NCI-H1048 (cell line): ENCODE measurements around the gene PRDM13.
"Not testable (repeated sequence)": the region's sequence is repeated elsewhere in the genome, so short reads cannot be mapped to it uniquely, and the experiment has no call there.

Experiments
- DNase-seq: peaks from one replicate; lab custom pipeline; 2025; lab: John Stamatoyannopoulos, UW

PRDM13 gene

DNA sequence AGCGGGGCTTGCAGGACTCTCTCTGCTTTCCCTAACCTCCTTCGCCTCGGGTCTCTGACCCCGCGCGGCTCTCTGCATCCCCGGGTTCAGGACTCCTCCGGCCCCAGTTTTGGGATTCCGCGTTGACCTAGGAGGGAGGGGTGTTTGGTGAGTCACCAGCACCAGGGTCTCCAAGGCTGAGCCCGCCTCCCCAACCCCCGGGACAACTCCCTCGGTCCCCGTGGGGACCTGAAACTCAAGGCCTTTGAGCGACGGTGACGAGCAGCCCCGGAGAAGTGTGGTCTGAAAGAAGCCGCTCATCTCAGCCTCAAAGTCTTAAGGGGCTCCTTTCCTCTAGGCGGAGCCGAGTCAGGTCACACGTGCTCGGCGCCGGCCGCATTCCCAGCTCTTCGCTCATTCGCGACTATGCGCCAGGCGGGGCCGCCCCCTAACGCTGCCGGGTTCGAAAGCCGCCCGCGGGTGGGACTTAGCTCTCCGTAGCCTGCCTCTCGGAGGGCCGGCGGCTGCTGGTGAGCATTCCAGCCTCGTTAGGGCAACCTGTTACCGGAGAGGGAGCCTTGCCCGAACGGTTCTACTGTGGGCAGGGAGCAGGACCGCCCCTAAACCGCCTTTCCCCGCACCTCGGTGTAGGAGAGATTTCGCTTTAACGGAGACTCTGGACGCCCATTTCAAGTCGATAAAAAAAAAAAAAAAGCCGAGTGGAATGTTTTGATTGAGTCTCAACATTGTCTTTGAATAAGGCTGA, 3.0 kb upstream of the PRDM13 start:
- DNase-seq: no peak

DNA sequence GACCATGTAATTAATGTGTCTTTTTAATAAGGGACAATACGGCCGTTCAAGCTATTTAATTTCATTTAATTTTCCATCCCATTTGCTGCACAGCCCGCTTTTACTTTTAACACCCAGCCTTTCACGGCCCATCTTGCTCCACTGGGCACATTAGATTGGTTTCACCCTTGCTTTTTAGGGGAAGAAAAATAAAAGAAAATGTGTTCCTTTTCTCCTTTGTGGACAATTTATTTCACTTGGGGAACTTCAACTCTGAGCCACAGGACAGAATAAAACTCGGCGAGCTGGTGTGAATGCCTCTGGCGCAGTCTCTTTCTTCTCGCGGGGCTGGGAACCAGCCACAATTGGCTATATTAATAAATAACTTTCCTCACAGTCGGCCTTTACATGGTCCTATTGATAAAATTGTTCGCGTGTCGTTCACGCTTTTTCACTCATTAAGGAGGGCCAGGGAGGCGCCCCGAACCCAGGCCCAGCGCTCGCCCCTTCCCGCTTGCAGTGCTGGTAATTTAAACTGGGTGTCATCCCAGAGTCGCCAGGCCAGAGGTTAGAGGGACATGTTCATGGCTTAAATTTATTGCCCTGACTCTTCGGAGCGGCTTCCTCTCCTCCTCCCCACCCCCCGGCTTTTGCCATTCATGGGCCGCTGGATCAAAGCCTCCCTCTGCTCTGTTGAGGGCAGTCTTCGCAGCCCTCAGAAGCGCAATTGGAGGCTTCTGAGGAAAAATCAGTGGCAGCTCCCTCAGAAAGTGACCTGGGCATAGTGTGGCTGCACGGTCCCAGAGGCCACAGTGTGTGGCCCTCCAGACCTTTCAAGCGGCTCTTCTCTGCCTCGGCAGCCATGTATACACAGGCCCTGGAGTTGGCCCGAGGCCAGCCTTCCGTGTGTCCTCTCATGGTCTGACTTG, 2.2 kb upstream of the PRDM13 start:
- DNase-seq: no peak

DNA sequence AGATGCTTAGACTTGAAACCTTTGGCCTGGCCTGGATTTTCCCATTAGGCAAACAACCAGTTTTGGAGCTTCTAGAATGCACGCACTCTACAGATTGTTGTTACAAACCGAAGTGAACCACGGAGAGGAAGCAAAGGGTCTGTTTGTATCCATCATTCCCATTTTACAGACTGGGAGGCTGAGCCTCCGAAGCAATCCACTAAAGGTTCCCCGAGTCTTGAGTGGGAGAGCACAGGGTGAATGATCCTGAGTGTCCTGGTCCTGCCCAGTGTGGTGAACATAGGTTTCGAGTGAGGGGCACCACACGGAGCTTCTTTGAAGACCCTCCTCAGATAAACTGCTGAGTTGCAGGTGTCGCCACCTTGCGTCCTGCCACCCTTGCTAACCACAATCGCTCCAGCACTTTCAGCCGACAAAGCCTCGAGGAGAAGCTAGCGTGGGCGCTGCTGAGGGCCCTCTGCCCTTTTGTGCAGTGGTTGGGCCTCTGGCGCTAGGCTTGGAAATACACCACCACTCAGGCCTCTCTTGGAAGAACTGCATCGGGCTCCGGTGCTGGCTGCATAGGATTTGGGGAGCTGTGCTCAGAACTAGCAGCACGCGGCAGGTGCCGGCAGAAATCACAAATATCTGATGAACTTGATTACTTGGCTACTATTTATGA, 1.4 kb upstream of the PRDM13 start:
- DNase-seq: no peak

DNA sequence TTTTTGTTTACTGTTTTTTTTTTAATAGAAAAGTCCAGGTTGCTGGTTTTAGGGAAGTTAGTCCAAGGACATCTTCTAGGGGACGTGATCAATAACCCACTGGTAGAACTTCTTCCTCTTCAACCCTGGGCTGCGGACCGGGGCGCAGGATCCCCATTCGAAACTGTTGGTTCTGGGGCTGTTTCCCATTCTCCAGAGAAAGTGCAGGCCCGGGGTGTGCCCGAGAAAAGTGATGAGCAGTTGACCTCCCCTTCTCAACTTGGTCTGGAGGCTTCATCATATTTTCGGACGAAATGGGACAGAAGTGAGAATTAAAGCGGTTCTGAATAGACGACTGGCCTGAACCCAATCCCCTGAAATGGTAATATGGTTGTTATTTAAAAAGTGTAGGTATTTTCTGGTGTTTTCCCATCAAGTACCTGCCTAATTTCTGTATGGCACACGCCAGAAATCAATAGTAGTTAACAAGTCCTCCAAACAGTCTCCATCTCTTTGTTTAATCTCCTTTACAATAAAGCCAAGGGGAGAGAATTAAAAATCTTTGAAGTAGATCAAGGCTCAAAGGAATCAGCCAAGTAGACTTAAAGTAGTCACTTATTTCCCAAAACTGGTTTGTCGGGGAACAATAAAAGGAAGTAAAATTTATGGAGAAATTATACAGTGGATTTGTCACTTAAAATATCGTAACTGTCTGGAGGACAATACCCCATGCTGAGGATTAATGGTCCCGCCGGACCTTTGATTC, 550 bp upstream of the PRDM13 start:
- no peak for DNase-seq

DNA sequence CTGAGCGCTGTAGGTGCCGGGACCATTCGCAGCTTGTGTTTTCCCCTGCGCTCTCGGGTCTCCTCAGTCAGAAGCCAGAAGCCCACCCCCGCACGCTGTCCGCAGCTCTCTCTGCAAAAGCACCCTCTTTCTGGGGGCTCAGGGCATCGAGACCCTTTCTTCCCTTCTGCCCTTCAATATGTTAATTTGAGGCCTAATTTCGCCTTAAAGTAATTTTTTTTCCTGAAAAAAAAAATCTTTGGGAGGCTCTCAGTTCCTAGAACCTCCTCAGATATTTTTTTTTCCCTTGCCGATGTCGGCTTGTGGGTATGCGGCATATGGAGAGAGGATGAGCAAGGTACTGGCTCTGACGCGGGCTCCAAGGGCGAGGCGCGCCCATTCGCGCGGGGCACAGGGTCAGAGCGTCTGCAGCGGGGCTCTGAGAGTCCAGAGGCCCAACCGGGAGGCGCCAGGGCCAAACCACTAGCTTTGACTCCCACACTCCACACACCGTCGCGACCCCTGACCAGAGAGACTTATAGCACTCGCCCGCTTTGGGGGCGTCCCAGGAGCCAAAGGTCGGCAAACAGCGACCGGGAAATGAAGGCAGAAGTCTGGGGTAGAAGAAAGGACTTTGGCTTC, 893 bp downstream of the PRDM13 start:
- no peak for DNase-seq

DNA sequence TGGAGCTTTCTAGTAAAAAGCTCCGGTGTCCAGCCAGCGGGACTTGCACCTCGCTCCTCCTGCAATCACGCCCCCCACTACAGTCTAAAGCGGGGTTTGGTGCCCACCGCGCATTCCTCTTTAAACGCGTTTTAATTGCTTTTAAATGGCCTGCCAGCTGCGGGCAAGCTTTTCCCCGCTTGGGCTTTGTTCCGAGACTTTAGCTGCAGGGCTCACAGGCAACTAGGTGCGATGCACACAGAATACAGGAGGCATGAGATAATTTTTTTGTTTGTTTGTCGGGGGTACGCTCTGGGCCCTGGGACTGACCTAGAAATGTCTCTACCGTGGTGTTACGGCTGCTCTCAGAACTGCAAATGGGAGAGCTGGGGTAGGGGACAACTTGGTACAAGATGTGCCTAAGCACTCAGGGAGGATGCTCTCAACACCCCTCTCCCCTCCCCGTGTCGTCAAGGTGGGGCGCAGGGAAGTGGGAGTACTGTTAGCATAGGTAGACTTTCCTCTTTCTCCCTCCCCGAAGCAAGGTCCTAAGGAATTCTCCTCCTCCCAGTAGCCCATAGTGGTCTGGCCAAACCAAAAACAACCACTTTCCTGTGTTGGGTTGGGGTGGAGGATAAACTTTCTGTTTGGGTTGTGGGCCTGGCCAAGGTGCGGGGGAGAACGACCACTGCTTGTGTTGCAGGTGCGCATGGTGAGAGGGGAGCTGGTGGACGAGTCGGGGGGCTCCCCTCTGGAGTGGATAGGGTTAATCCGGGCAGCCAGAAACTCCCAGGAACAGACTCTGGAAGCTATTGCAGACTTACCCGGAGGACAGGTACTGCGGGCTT, 1.6 kb downstream of the PRDM13 start:
- DNase-seq: no peak

DNA sequence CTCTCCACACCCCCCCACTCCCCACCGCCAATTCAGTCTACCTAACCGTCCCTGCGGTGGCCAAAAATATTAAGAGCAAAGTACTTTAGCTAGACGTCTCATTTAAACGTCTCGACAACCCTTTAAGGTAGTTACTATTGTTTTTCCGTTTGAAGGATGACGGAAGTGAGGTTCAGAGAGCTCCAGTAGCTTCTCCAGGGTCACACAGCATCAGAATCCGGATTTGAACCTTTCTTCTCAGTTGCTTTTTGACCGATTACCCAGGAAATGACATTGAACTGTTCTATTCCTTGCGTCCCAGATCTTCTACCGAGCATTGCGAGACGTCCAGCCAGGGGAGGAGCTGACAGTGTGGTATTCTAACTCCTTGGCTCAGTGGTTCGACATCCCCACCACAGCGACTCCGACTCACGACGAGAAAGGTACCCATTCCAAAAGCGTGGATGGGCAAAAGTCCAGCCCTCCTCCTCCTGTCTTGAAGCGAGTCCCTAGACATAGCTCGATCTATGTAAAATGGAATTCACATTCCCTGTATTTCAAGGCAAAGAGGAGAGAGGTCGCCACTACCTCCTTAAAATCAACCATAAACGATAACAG, 2.4 kb downstream of the PRDM13 start:
- no peak for DNase-seq

DNA sequence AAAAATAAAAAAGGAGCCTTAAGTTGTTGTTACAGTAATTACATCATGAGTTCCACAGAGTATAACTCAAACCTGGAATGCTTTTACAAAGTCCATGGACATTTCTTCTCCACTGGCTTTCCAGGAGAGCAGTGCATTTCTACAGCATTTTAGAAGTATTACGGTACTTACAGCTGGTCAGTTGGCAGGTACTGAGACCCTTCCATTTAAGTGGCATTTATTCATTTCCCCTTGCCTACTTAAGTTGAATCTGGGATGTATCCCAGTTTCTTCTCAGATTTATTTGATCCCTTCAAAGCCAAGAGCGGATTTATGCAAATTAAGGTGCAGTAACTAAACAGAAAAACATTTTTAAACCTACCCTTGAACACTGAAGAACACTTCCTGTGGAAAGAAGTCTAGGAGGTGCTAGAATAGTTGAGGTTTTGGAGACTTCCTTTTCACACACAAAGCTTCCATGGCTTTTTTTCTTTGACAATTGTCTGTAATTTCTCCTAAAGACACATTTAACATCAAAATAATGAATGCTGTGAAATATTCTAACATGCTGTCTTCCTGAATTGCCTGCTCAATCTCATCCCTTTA, 3.4 kb downstream of the PRDM13 start:
- no peak for DNase-seq

DNA sequence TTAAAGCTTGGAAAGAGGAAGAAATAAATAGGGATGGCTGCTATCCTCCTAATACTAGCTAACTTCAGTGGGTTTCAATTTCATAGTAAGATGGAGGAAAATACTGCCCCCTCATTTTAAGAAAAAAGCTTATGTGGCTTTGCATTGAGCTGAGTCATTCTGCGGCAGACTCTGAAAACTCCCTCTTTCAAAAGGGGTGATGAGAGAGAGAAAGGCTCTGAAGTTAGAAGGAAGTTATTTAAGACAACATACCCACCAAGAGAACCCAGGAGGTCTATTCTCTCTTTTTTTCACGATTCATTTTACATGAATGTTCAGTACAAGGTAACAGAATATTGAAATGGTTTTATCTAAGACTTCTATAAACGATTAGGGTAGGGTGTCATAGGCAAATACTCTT, 4.5 kb downstream of the PRDM13 start:
- no peak for DNase-seq

DNA sequence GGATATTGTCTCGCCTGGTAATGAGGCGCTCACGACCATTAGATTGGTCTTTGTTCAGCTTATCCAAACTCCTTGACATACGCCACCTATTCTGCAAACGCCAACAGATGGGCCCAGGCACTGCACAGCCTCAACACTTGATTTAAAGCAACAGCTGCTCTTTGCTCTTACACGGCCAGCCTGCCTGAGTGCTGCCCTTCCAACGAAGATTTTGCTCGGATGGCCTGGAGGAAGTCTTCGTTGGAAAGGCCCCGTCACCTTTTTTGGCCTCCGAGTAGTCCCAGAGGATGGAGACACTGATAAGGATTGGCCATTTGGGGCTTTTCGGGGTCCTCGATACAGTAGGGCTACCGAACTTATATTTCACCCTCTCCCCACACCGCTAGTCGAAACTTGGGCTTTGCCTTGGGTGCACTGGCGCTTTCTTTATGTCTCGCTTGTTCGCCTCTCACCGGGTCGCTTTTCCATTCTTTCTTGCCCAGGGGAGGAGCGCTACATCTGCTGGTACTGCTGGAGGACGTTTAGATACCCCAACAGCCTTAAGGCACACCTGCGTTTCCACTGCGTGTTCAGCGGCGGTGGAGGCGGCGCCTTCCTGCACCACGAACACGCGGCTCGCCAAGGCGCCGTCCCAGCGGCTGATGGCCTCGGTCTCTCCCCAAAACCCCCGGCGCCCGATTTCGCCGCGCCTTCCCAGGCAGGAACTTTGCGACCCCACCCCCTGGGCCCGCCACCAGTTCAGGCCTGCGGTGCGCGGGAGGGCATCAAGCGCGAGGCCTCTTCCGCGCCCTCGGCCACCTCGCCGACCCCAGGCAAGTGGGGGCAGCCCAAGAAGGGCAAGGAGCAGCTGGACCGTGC, 6.1 kb downstream of the PRDM13 start:
- DNase-seq: no peak

DNA sequence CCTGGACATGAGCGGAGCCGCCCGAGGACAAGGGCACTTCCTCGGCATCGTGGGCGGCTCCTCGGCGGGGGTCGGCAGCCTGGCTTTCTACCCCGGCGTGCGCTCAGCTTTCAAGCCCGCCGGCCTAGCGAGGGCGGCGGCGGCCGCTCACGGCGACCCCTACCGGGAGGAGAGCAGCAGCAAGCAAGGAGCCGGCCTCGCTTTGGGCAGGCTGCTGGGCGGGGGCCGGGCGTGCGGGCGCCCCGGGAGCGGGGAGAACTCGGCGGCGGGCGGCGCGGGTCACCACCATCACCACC, 6.7 kb downstream of the PRDM13 start:
- no peak for DNase-seq

DNA sequence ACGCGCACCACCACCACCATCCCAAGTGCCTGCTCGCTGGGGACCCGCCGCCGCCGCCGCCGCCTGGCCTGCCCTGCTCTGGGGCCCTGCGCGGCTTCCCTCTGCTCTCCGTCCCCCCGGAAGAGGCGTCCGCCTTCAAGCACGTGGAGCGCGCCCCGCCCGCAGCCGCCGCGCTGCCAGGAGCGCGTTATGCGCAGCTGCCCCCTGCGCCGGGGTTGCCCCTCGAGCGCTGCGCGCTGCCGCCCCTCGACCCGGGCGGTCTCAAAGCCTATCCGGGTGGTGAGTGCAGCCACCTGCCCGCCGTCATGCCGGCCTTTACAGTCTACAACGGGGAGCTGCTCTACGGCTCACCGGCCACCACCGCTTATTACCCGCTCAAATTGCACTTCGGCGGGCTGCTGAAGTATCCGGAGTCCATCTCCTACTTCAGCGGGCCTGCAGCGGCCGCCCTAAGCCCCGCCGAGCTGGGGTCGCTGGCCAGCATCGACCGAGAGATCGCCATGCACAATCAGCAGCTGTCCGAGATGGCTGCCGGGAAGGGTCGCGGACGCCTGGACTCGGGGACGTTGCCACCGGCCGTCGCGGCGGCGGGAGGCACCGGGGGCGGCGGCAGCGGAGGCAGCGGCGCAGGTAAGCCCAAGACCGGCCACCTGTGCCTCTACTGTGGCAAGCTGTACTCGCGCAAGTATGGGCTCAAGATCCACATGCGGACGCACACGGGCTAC, 7.2 kb downstream of the PRDM13 start:
- DNase-seq: no peak

DNA sequence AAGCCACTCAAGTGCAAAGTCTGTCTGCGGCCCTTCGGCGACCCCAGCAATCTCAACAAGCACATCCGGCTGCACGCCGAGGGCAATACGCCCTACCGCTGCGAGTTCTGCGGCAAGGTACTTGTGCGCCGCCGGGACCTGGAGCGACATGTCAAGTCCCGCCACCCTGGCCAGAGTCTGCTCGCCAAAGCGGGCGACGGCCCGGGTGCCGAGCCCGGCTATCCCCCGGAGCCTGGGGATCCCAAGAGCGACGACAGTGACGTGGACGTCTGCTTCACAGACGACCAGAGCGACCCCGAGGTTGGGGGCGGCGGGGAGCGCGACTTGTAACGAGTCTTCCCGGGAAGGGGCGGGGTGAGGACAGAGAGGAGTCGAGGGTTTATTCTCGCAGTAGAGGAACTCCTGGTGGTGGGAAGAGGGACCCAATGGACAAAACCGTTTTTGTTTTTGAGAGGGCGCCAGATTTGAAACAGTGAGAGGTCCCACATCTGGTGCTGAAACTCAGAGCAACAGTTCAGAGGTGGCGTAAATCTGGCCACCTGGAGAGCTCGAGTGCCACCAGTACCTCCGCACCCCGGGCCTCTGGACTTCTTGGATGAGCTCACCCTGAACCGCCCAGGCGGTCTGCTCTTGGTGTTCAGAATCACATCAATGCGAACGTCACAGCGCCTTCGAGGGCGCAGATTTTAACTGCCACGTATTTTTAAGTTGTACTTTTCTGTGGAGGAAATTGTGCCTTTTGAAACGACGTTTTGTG, 8.0 kb downstream of the PRDM13 start:
- DNase-seq: no peak

DNA sequence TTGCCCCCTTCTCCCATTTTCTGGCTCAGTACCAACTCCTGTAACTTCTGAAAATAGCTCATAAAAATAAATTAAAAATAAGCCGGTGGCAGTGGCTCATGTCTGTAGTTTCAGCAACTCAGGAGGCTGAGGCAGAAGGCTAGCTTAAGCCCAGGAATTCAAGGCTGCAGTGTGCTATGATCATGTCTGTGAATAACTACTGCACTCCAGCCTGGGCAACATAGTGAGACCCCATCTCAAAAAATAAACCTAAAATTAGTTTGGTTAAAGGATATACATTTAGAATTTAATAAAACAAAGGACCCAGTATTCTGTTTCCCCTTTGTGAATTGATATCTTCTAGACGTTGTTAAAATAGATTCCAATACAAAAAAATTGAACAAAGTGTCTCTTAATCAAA, 10.5 kb downstream of the PRDM13 start:
- DNase-seq: no peak

DNA sequence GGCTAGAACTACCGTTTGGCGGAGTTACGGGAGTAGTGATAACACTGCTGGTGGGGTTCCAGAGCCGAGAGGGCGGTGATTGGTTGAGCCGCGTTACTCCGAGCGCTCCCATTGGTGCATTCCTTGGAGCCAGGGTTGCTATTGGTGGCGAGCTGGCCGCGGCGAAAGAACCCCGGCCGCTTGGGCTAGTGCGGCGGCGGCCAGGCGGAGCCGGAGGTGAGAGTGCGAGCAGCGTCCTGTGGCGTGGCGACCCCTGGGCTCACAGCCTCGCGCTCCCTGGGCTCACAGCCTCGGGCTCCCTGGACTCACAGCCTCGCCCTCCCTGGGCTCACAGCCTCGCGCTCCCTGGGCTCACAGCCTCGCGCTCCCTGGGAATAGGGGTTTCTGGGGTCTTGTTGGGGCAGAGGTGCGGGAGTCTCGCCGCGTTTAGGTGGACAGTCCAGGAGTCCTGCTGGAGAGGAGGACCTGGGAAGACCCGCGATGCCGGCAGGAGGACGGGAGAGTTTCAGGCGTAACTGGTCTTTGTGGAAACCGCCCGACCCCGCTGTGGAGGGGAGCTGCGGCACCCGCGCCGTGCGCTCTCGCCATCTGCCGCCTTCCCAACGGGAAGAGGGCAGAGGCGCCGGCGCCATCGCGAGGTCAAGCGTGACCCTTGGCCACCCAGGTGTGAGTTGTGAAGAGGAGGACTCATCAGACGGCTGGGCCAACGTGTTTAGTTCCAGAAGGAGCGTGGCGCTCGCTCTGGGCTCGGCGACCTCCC, 12.2 kb downstream of the PRDM13 start:
- DNase-seq: no peak

DNA sequence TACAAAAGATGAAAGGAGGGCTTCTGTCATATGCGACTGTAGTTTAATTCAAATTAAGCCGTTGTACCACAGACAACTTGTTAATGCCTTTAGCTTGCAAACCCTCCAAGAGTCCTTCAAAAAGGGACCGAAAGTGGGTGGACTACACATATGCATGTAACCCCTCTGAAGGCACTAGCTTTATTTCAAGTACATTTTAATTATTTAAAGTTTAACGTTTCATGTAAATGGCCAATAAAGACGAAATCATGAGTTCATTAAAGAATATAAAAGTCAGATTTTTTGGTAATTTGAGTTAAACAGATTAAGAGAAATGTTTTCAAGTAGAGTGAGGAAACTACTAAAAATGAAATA, 12.8 kb downstream of the PRDM13 start:
- DNase-seq: no peak

DNA sequence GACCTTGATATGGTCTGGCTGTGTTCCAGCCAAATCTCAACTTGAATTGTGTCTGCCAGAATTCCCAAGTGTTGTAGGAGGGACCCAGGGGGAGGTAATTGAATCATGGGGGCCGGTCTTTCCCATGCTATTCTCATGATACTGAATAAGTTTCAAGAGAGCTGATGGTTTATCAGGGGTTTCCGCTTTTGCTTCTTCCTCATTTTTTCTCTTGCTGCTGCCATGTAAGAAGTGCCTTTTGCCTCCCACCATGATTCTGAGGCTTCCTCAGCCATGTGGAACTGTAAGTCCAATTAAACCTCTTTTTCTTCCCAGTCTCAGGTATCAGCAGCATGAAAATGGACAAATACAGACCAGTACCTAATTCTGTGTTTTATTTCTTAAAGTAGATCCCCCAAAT, 15.4 kb downstream of the PRDM13 start:
- not testable (repeated sequence) for DNase-seq
